Measurements from ENCODE around the gene HMHB1.

Gene HMHB1

GRCh38 chr5:143771189-143771588, 40.8 kb upstream of the HMHB1 start:
- no peak for DNase-seq
- no peak for TF ChIP-seq CTCF (IDR thresholded peaks at IDR 0.05)
- intact Hi-C loops (cut with DNase I; ENCODE audit: low total_unique reads) = no loop called here

GRCh38 chr5:143771602-143772001, 40.4 kb upstream of the HMHB1 start:
- Histone ChIP-seq H3K9me3 (no peaks in the 10 kb centered on the region), H3K27me3 (no peaks in the 10 kb centered on the region), H3K4me3 (no peak overlapping the region), H3K27ac (no peak overlapping the region), H3K36me3 (no peaks in the 10 kb centered on the region), H3K4me1 (peaks cover 0 to 7% (median 2%) of the 10 kb centered on the region in 4 donors)
- no peak for TF ChIP-seq CTCF (IDR thresholded peaks at IDR 0.05)
- intact Hi-C loops (cut with DNase I; ENCODE audit: low total_unique reads) = no loop called here
- DNase-seq = no peak

More at GRCh38 chr5:143771189-143771588, 40.8 kb upstream of the HMHB1 start:
- peaks cover 0 to 7% (median 2%) of the 10 kb centered on the region in 4 donors for H3K4me1 ChIP-seq
- H3K27me3 ChIP-seq = no peaks in the 10 kb centered on the region
- no peaks in the 10 kb centered on the region for H3K36me3 ChIP-seq
- no peak overlapping the region for H3K4me3 ChIP-seq
- H3K27ac ChIP-seq = no peak overlapping the region
- no peaks in the 10 kb centered on the region for H3K9me3 ChIP-seq

- no peaks in the 10 kb centered on the region for H3K9me3 ChIP-seq
- H3K27me3 ChIP-seq = no peaks in the 10 kb centered on the region
- no peak overlapping the region for H3K4me3 ChIP-seq
- H3K27ac ChIP-seq = no peak overlapping the region
- H3K36me3 ChIP-seq = no peaks in the 10 kb centered on the region
- intact Hi-C loops (cut with DNase I; ENCODE audit: low total_unique reads) = no loop called here
- H3K4me1 ChIP-seq = peaks cover 0 to 7% (median 2%) of the 10 kb centered on the region in 4 donors
- TF ChIP-seq CTCF (IDR thresholded peaks at IDR 0.05) = no peak
- no peak for DNase-seq
These were observed 39.3 kb upstream of the HMHB1 start for GRCh38 chr5:143772621-143773020.

- no peaks in the 10 kb centered on the region for H3K9me3 ChIP-seq
- H3K4me1 ChIP-seq = peaks cover 0 to 7% (median 2%) of the 10 kb centered on the region in 4 donors
- intact Hi-C loops (cut with DNase I; ENCODE audit: low total_unique reads) = no loop called here
- no peak for DNase-seq
- H3K36me3 ChIP-seq = no peaks in the 10 kb centered on the region
- H3K27me3 ChIP-seq = no peaks in the 10 kb centered on the region
- TF ChIP-seq CTCF (IDR thresholded peaks at IDR 0.05) = no peak
- H3K27ac ChIP-seq = no peak overlapping the region
- no peak overlapping the region for H3K4me3 ChIP-seq
These were observed 36.7 kb upstream of the HMHB1 start for GRCh38 chr5:143775258-143775657.

GRCh38 chr5:143776951-143777350, 35.0 kb upstream of the HMHB1 start:
- no peak for DNase-seq
- no peaks in the 10 kb centered on the region for H3K36me3 ChIP-seq
- no peaks in the 10 kb centered on the region for H3K4me1 ChIP-seq
- TF ChIP-seq CTCF (IDR thresholded peaks at IDR 0.05) = no peak
- H3K9me3 ChIP-seq = no peaks in the 10 kb centered on the region
- no peaks in the 10 kb centered on the region for H3K27me3 ChIP-seq
- no peak overlapping the region for H3K27ac ChIP-seq
- H3K4me3 ChIP-seq = no peak overlapping the region
- intact Hi-C loops (cut with DNase I; ENCODE audit: low total_unique reads) = no loop called here

- no peaks in the 10 kb centered on the region for H3K36me3 ChIP-seq
- H3K27ac ChIP-seq = no peak overlapping the region
- no peak for DNase-seq
- no peak for TF ChIP-seq CTCF (IDR thresholded peaks at IDR 0.05)
- H3K9me3 ChIP-seq = no peaks in the 10 kb centered on the region
- H3K4me1 ChIP-seq = no peaks in the 10 kb centered on the region
- H3K27me3 ChIP-seq = no peaks in the 10 kb centered on the region
- intact Hi-C loops (cut with DNase I; ENCODE audit: low total_unique reads) = no loop called here
- no peak overlapping the region for H3K4me3 ChIP-seq
These were observed 32.5 kb upstream of the HMHB1 start for GRCh38 chr5:143779506-143779905.
